Inflammatory macrophage treated with lipopolysaccharide for 4 hours (primary cell): ENCODE measurements around the gene AKR1D1.
A peak's percentile ranks its signal among the peaks of the same experiment; 100 is the strongest.
"Not testable (repeated sequence)": the region's sequence is repeated elsewhere in the genome, so short reads cannot be mapped to it uniquely, and the experiment has no call there.

Experiments used
- DNase-seq: peaks from one replicate; pipeline ENCODE4 v3.0.0-alpha.2; 2020

The AKR1D1 gene

GRCh38 chr7:138125598-138126111 lies 49.4 kb downstream of the AKR1D1 start:
- DNase-seq = peak; percentile 96

DNA sequence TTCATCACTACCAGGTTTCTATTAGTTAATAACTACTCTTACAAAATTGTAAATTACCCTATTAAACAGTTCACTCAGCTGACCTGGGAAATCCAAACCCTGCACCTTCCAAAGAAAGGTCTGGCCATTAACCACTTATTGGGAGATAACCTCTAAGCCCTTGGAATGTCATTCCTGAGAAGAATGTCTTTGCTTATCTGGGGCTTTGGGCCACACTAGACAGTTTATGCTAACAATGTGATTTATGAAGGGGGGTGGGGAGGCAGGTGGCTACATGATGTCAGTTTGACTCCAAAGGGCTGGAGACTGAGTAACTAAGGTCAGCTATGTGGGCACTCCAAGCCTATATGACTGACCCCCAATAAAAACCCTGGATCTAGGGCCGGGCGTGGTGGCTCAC lies 50.7 kb downstream of the AKR1D1 start:
- DNase-seq = no peak

GRCh38 chr7:138127996-138128395 lies 51.7 kb downstream of the AKR1D1 start:
- DNase-seq = no peak

GRCh38 chr7:138129551-138130165 lies 53.4 kb downstream of the AKR1D1 start:
- DNase-seq = no peak

- DNase-seq = peak; percentile 41
Measured at GRCh38 chr7:138137423-138138171, 61.3 kb downstream of the AKR1D1 start.

- no peak for DNase-seq
Measured at GRCh38 chr7:138138244-138138643, 62.0 kb downstream of the AKR1D1 start.

DNA sequence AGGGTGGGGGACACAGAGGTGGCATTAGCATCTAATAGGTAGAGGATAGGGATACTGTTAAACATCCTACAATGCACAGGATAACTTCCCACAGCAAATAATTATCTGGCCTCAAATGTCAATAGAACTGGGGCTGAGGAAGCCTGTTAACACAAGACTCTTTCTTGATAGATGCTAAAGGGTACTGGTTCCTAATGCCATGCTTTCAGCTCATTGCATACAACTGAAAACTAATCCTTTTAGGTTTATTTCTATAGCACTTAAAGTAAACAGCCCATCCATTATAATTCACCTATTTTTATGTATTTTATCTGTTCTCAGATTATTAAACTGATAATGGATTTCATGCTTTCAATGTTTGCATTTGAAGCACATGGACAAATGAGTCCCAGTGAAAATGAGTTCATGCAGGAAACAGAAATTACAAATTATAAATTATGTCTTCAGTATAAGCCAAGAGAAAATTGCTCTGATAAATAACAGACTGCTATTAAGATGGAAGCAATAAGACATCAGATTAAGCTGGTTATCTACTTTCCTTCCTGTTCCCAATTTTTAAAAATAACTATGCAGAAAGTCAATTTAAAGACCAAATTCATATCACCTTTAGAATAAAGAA lies 66.4 kb downstream of the AKR1D1 start:
- no peak for DNase-seq

DNA sequence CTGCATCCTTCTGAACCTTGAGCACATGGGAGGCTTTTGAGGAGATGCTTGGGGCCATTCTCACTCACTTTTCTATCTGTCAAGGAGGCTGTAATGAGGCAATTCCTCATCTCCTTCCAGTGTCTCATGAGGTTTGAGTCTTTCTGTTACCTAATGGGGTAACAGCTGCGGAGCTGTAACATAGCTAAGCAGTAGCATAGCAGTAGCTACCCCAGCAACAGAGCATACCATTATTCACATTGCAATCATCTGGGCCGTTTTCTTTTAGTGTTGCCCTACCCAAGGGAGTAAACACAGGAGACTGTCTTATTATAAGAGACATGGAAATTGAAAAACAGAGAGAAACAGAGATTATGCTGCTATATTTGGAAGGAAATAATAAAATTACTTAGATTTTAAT lies 68.7 kb downstream of the AKR1D1 start:
- no peak for DNase-seq

DNA sequence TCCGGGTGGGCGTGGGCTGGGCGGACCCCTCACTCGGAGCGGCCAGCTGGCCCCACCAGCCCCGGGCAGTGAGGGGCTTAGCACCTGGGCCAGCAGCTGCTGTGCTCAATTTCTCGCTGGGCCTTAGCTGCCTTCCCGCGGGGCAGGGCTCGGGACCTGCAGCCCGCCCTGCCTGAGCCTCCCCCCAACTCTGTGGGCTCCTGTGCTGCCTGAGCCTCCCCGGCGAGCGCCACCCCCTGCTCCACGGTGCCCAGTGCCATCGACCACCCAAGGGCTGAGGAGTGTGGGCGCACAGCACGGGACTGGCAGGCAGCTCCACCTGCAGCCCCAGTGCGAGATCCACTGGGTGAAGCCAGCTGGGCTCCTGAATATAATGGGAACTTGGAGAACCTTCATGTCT lies 70.0 kb downstream of the AKR1D1 start:
- not testable (repeated sequence) for DNase-seq

- DNase-seq = not testable (repeated sequence)
Measured at GRCh38 chr7:138146757-138147734, 70.8 kb downstream of the AKR1D1 start.

- no peak for DNase-seq
Measured at GRCh38 chr7:138151731-138152577, 75.7 kb downstream of the AKR1D1 start.

GRCh38 chr7:138154661-138155060 lies 78.4 kb downstream of the AKR1D1 start:
- DNase-seq = no peak

DNA sequence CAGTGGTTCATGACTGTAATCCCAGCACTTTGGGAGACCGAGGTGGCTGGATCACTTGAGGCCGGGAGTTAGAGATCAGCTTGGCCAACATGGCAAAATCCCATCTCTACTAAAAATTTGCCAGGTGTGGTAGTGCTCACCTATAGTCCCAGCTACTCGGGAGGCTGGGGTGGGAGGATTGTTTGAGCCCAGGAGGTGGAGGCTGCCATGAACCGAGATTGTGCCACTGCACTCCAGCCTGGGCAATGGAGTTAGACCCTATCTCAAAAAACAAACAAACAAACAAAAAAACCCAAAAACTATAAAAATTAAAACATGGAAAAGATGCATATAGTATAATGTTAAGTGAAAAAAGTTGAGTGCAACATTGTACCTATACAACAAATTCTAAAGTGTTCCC lies 81.4 kb downstream of the AKR1D1 start:
- DNase-seq = no peak

DNA sequence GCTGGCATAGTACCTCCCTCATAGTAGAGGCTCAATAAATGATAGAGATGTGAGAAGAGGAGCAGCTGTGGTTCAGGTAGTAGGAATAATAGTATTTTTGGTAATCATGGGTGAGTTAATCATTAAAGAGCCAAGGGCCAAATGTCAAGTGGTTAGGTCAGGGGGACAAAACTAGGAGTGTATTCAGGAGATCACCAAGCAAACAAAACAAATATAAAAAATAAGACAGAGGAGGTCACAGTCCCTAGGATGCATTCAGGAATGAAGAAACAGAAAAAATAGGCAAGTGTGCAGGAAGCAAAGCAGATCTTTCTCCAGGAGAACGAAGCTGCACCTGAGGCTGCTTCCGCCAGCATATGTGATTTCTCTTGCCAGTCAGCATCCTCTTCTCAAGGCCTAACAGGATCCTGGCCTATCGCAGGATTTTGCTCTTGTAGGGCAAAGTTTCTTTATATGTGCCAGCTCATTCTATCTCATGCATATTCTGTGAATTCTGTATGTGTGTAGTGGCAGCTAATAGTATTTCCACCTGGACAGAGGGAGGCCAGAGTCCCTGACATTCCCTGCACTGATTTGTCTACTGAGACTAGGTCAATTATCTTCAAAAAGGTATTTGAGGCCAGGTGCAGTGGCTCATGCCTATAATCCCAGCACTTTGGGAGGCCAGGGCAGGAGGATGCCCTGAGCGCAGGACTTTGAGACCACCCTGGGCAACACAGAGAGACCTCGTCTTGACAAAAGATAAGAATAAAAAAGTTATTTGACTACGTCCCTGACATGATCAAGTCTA lies 82.7 kb downstream of the AKR1D1 start:
- DNase-seq = no peak

DNA sequence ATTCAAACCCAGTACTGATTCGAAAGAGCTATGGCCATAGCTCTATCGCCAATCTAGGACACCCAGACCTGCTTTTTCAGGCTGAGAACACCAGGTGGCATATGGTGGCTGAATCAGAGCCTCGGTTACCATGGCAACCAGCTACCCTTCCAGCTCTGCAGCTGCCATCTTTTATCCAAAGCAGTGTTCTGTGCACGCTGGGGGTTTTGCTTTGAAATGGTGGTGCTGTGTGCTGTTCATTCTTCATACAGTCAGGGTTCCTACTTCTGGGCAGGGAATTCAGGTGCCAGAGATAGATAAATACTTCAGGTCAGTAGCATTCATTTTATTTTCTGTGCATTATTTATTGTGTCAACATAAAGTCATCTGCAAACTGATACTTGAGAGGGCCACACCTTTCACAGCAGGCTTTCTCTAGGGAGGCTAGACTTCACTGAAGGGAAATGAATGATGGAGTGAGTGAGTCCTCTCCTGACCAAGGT lies 85.4 kb downstream of the AKR1D1 start:
- peak; percentile 89 for DNase-seq

DNA sequence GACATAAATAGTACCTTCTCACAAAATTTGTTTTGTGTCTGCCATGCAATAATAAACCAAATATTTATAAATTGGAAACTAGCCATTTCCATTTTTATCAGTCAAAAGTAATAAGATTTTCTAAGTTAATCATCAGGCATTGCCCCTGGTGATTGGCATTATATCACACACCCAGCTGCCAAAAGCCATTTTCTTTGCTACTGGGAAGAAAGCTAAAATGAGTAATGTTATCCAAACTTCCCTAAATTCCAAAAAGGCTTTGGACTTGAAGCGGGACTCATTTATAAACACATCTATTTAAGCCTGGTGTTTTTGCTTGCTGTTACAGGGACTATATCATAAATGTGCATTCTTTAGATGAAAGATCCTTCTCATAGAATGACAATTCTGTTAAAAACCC lies 86.0 kb downstream of the AKR1D1 start:
- no peak for DNase-seq

- no peak for DNase-seq
Measured at GRCh38 chr7:138163800-138164199, 87.5 kb downstream of the AKR1D1 start.

- DNase-seq = no peak
Measured at GRCh38 chr7:138164804-138165203, 88.5 kb downstream of the AKR1D1 start.

- DNase-seq = no peak
Measured at GRCh38 chr7:138166681-138167080, 90.4 kb downstream of the AKR1D1 start.

GRCh38 chr7:138167222-138167621 lies 91.0 kb downstream of the AKR1D1 start:
- DNase-seq = peak; percentile 1

DNA sequence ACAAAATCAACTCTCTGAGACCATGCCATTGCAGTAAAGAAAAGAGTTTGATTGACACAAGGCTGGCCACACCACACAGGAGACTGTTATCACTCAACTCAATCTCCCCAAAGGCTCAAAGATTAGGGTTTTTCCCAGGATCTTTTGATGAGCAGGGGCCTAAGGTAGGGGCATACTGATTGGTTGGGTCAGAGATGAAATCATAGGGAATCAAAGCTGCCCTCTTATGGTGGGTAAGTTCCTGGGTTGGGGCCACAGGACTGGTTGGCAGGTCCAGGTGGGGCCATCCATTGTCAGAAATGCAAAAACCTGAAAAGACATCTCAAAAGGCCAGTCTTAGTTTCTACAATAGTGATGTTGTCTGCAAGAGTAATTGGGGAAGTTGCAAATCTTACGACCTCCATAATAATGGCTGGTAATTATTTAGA lies 91.6 kb downstream of the AKR1D1 start:
- no peak for DNase-seq
